H1 (cell line): ENCODE data around the gene GOLGA2. TPM values are rescaled to one million over a fixed set of nuclear protein-coding genes. Genes with fewer than 3 reads are reported as not detected.
A peak's percentile ranks its signal among the peaks of the same experiment; 100 is the strongest.

Source experiments
- CTCF ChIA-PET: fragments of 300-600 bp; sonication (Branson Sonifier 250); formaldehyde crosslinking; loops from one replicate; lab custom pipeline; 2021; ENCODE audit not compliant: partially characterized antibody; lab: Charles Lee
- POLR2A ChIA-PET: fragments of 300-600 bp; sonication (Branson Sonifier 250); formaldehyde crosslinking; loops from one replicate; lab custom pipeline; 2021; ENCODE audit warnings: inconsistent platforms; ENCODE audit not compliant: partially characterized antibody; lab: Charles Lee
- DNase-seq, 2 experiments: peaks; one replicate each; pipeline versions ENCODE4 v3.0.0 to v3.0.0-alpha.2; 2010 to 2022; ENCODE audit warnings: low spot score in 2 of 2, low read depth in 1 of 2, mixed read lengths in 1 of 2
- FAIRE-seq: peaks from 2 replicates; lab custom pipeline; 2011; peaks lifted over from hg19 to GRCh38; lab: Jason Lieb, UNC
- H2AFZ ChIP-seq: 2 replicates; pipeline ENCODE4 v1.8.1; 2012; ENCODE audit warnings: low read length, inconsistent platforms
- H2AK5ac ChIP-seq: 2 replicates; pipeline ENCODE4 v1.6.1; 2013; ENCODE audit warnings: low read depth, low read length
- H2BK120ac ChIP-seq: replicated peaks from 2 replicates; pipeline ENCODE3; 2013; ENCODE audit warnings: low read depth, low read length, inconsistent platforms
- H2BK12ac ChIP-seq: 2 replicates; pipeline ENCODE4 v1.6.1; 2013; ENCODE audit warnings: low read depth, low read length
- H2BK15ac ChIP-seq: 2 replicates; pipeline ENCODE4 v1.6.1; 2013; ENCODE audit warnings: low read length
- H2BK20ac ChIP-seq: 2 replicates; pipeline ENCODE4 v1.6.1; 2013; ENCODE audit warnings: low read length
- H2BK5ac ChIP-seq: 2 replicates; pipeline ENCODE4 v1.6.1; 2013; ENCODE audit warnings: low read depth, low read length
- H3K14ac ChIP-seq: 2 replicates; pipeline ENCODE4 v1.6.1; 2013; ENCODE audit warnings: inconsistent platforms; ENCODE audit not compliant: insufficient read length
- H3K18ac ChIP-seq: 2 replicates; pipeline ENCODE4 v1.6.1; 2013; ENCODE audit warnings: low read length; ENCODE audit errors: extremely low read depth
- H3K23ac ChIP-seq: 2 replicates; pipeline ENCODE4 v1.6.1; 2013; ENCODE audit warnings: inconsistent platforms; ENCODE audit not compliant: insufficient read length
- H3K23me2 ChIP-seq: 2 replicates; pipeline ENCODE4 v1.6.1; 2013; ENCODE audit warnings: low read depth, low read length
- H3K27ac ChIP-seq: 2 replicates; pipeline ENCODE4 v1.6.1; 2011; ENCODE audit warnings: low read depth, low read length, inconsistent platforms
- H3K27me3 ChIP-seq, 4 experiments: replicated peaks in 1 of 4; 1 replicate in 1 of 4; 2 replicates in 3 of 4; pipeline versions ENCODE4 v1.6.1 to v1.8.1; 2011 to 2013; ENCODE audit warnings: low read length in 3 of 4, mild to moderate bottlenecking in 3 of 4, inconsistent platforms in 2 of 4, mixed read lengths in 2 of 4, moderate library complexity in 1 of 4; ENCODE audit not compliant: control insufficient read depth in 3 of 4, insufficient read depth in 3 of 4; ENCODE audit errors: extremely low read depth in 1 of 4
- H3K36me3 ChIP-seq, 4 experiments: 2 replicates each; pipeline versions ENCODE4 v1.6.1 to v1.8.1; 2011 to 2013; ENCODE audit warnings: mild to moderate bottlenecking in 4 of 4, low read length in 3 of 4, moderate library complexity in 2 of 4, control low read depth in 1 of 4, inconsistent platforms in 1 of 4; ENCODE audit not compliant: insufficient read depth in 4 of 4, control insufficient read depth in 2 of 4
- H3K4ac ChIP-seq: replicated peaks from 2 replicates; pipeline ENCODE3; 2013; ENCODE audit warnings: low read length, low read depth, mixed read lengths, inconsistent platforms; ENCODE audit not compliant: insufficient read length
- H3K4me1 ChIP-seq, 4 experiments: replicated peaks in 1 of 4; 1 replicate in 1 of 4; 2 replicates in 3 of 4; pipeline versions ENCODE4 v1.6.1 to v1.8.1; 2011 to 2013; ENCODE audit warnings: low read length in 3 of 4, inconsistent platforms in 2 of 4, mixed read lengths in 1 of 4; ENCODE audit not compliant: insufficient read depth in 4 of 4, control insufficient read depth in 3 of 4
- H3K4me2 ChIP-seq, 2 experiments: 2 replicates each; pipeline versions ENCODE4 v1.6.1 to v1.8.1; 2011 to 2013; ENCODE audit warnings: low read depth in 2 of 2, low read length in 2 of 2, control low read depth in 1 of 2, inconsistent platforms in 1 of 2, mild to moderate bottlenecking in 1 of 2; ENCODE audit not compliant: insufficient read depth in 1 of 2
- H3K4me3 ChIP-seq, 4 experiments: fragments of 200-600, 300-600 bp in 1 of 4; sonication (generic), shearing (Covaris generic), sonication (Bioruptor Twin) in 1 of 4; 2 replicates each; pipeline versions ENCODE4 v1.5.1 to v1.8.1; 2011 to 2016; ENCODE audit warnings: low read length in 4 of 4, low read depth in 3 of 4, control low read depth in 2 of 4, inconsistent platforms in 2 of 4, mild to moderate bottlenecking in 2 of 4, mixed read lengths in 1 of 4, moderate library complexity in 1 of 4; ENCODE audit not compliant: insufficient read depth in 2 of 4; ENCODE audit errors: extremely low read depth in 1 of 4
- H3K56ac ChIP-seq: replicated peaks from 2 replicates; pipeline ENCODE3; 2013; ENCODE audit warnings: low read depth, mild to moderate bottlenecking, mixed read lengths, low read length, inconsistent platforms; ENCODE audit not compliant: insufficient read length
- H3K79me1 ChIP-seq: 2 replicates; pipeline ENCODE4 v1.6.1; 2013; ENCODE audit warnings: low read depth, low read length, control low read depth
- H3K79me2 ChIP-seq, 2 experiments: 2 replicates each; pipeline versions ENCODE4 v1.6.1 to v1.8.1; 2012 to 2013; ENCODE audit warnings: low read length in 2 of 2, mild to moderate bottlenecking in 2 of 2, inconsistent platforms in 1 of 2; ENCODE audit not compliant: insufficient read depth in 2 of 2, control insufficient read depth in 1 of 2
- H3K9ac ChIP-seq, 4 experiments: replicated peaks in 1 of 4; 1 replicate in 1 of 4; 2 replicates in 3 of 4; pipeline versions ENCODE4 v1.6.1 to v1.8.1; 2011 to 2013; ENCODE audit warnings: low read depth in 3 of 4, low read length in 3 of 4, control low read depth in 2 of 4, mild to moderate bottlenecking in 2 of 4, moderate library complexity in 2 of 4, inconsistent platforms in 1 of 4; ENCODE audit errors: extremely low read depth in 1 of 4
- H3K9me3 ChIP-seq, 2 experiments: 2 replicates each; pipeline versions ENCODE4 v1.6.1 to v1.8.1; 2012 to 2013; ENCODE audit warnings: mild to moderate bottlenecking in 2 of 2, moderate library complexity in 2 of 2, control low read depth in 1 of 2, inconsistent platforms in 1 of 2, low read depth in 1 of 2, low read length in 1 of 2, mixed read lengths in 1 of 2; ENCODE audit not compliant: insufficient read depth in 2 of 2
- H4K20me1 ChIP-seq, 2 experiments: replicated peaks in 1 of 2; 2 replicates each; pipeline versions ENCODE3 to v1.8.1; 2011 to 2013; ENCODE audit warnings: inconsistent platforms in 2 of 2, low read length in 2 of 2, mild to moderate bottlenecking in 1 of 2; ENCODE audit not compliant: insufficient read depth in 2 of 2, control insufficient read depth in 1 of 2
- H4K5ac ChIP-seq: 2 replicates; pipeline ENCODE4 v1.6.1; 2013; ENCODE audit warnings: low read length, low read depth, mixed read lengths, inconsistent platforms; ENCODE audit not compliant: insufficient read length
- H4K8ac ChIP-seq: 2 replicates; pipeline ENCODE4 v1.8.0; 2013; ENCODE audit warnings: mild to moderate bottlenecking, moderate library complexity, low read length, inconsistent platforms; ENCODE audit not compliant: insufficient read depth; ENCODE audit errors: extremely low read depth
- H4K91ac ChIP-seq: replicated peaks from 2 replicates; pipeline ENCODE3; 2013; ENCODE audit warnings: low read length, mixed read lengths, inconsistent platforms; ENCODE audit not compliant: insufficient read length
- EGR1 ChIP-seq: IDR thresholded peaks from 2 replicates; pipeline ENCODE4 v1.6.1; 2011; ENCODE audit warnings: low read depth, low read length, borderline replicate concordance
- FOSL1 ChIP-seq: IDR thresholded peaks from 2 replicates; pipeline ENCODE4 v1.6.1; 2011; ENCODE audit warnings: mild to moderate bottlenecking, low read depth, low read length, moderate library complexity; ENCODE audit not compliant: insufficient read depth
- POLR2AphosphoS5 ChIP-seq: IDR thresholded peaks from 2 replicates; pipeline ENCODE4 v1.6.1; 2011; ENCODE audit warnings: low read depth, low read length
- POU5F1 ChIP-seq: IDR thresholded peaks from 2 replicates; pipeline ENCODE4 v1.6.1; 2011; ENCODE audit warnings: low read depth, mild to moderate bottlenecking, low read length, moderate library complexity
- SAP30 ChIP-seq: fragments of 300-600 bp; sonication (generic); IDR thresholded peaks from 2 replicates; pipeline ENCODE4 v1.7.1; 2012; ENCODE audit warnings: low read length, moderate library complexity, mild to moderate bottlenecking, inconsistent platforms; ENCODE audit not compliant: insufficient read depth, insufficient replicate concordance
- TAF1 ChIP-seq: IDR thresholded peaks from 2 replicates; pipeline ENCODE4 v1.6.1; 2011; ENCODE audit warnings: mild to moderate bottlenecking, low read depth, low read length
- WGBS, 2 experiments: shearing (Covaris generic) in 1 of 2; methylation state at CpG; one replicate each; pipeline versions ENCODE4 v1.1.6 to v1.1.7; 2013 to 2015; ENCODE audit warnings: low lambda C conversion rate in 2 of 2, mixed read lengths in 2 of 2, inconsistent platforms in 1 of 2, low coverage in 1 of 2, missing lambda C conversion rate in 1 of 2; ENCODE audit not compliant: insufficient replicate concordance in 2 of 2, insufficient coverage in 1 of 2, insufficient read length in 1 of 2; ENCODE audit errors: extremely low coverage in 1 of 2, missing lambda C conversion rate in 1 of 2; 5-methylcytosine and 5-hydroxymethylcytosine counted together
- polyA plus RNA-seq, 7 experiments: library from polyadenylated mRNA; depleted of rRNA in 3 of 7; stranded (reverse) in 5 of 7; unstranded in 2 of 7; fragments of >200 nt in 5 of 7; fragments of 200-250 nt in 2 of 7; gene quantifications; 1 replicate in 5 of 7; 2 replicates in 1 of 7; 4 replicates in 1 of 7; pipeline versions ENCODE4 v1.2.1 to v1.2.3, GENCODE V29; 2011 to 2013; ENCODE audit warnings: missing spikeins in 2 of 7, mixed read lengths in 2 of 7
- total RNA-seq: library from RNA; stranded (reverse); fragmentation: NEBNext Ultra II Directional; extraction: Animal tissue kit (Norgen Biotek cat#: 25700); gene quantifications from 2 replicates; pipeline ENCODE4 v1.2.1, GENCODE V29; 2021
- TF ChIP-seq, protein P1 (sequence below): IDR thresholded peaks from 2 replicates; pipeline ENCODE4 v1.6.1; 2012; ENCODE audit warnings: inconsistent platforms
- TF ChIP-seq, protein P2 (sequence below): IDR thresholded peaks from 2 replicates; pipeline ENCODE4 v1.6.1; 2011; ENCODE audit warnings: low read length, improper control_type of control experiment

Gene GOLGA2
- total and polyA plus RNA-seq, 2 of the 8 experiments (the other 6 are each of a cell fraction or from before 2014, with no cell fraction given) = 13.1 to 43.6 TPM

DNA sequence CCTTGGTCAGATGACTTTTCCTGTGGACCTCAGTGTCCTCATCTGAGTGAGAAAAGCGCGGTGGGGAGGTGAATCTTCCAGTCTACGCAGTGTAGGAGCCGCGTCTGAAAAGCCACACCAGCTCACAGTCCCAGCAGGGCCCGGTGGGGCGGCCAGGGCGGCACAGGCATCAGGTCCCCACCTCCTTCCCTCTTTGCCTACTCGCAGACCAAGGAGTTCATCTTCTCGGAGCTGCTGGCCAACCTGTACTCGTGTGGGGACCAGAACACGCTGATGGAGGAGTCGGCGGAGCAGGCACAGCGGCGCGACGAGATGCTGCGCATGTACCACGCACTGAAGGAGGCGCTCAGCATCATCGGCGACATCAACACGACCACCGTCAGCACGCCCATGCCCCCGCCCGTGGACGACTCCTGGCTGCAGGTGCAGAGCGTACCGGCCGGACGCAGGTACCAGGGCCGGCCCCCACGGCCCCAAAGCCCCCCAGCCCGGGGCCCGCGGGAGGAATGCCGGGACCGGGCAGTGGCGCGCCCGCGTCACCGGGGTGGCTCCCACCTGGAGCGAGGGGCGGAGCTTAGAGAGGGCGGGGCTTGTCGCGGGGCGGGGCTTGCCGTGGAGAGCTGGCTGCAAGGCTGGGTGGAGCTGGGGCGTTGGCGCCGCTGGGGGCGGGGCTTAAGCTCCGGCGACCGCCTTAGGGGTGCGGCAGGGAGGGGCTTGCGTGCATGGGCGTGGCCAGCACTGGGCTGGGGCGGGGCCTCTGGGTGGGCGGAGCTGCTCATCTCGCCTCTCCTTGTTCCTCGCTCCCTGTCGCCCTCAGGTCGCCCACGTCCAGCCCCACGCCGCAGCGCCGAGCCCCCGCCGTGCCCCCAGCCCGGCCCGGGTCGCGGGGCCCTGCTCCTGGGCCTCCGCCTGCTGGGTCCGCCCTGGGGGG, 25.6 kb downstream of the GOLGA2 start:
- Histone ChIP-seq H3K36me3 (peaks cover 0 to 3% (median 0%) of the 10 kb centered on the region in 4 experiments; a peak in 2 of 8 replicates), H3K9me3 (no peaks in the 10 kb centered on the region), H3K23me2 (peaks cover 11% of the 10 kb centered on the region), H3K18ac (peak overlapping the region; percentile 68; the same call in 1 of the 2 replicates), H3K4ac (no peak overlapping the region), H3K23ac (no peak overlapping the region), H3K79me2 (peaks cover 0 to 7% of the 10 kb centered on the region in 2 experiments; a peak in 1 of 4 replicates), H3K4me3 (peak overlapping the region; percentile 59 to 83 (median 63)), H4K8ac (peak overlapping the region; percentile 42; the same call in 1 of the 2 replicates), H3K4me2 (peak overlapping the region; percentile 56 to 85), H2BK20ac (no peak overlapping the region), H3K27me3 (no peaks in the 10 kb centered on the region; a peak in 1 of 7 replicates), H2AK5ac (no peak overlapping the region), H2BK120ac (no peak overlapping the region), H2BK5ac (0 out of 2 replicates have a peak overlapping the region, but pooled peaks have one; percentile 32), H3K56ac (no peak overlapping the region), H4K20me1 (peaks cover 8 to 19% of the 10 kb centered on the region in 2 experiments), H4K5ac (no peak overlapping the region), H4K91ac (peak overlapping the region; percentile 40), H3K4me1 (peaks cover 7 to 10% (median 9%) of the 10 kb centered on the region in 4 experiments), H2BK12ac (no peak overlapping the region), H3K27ac (no peak overlapping the region), H3K9ac (peak overlapping the region in 3 of 4 experiments; percentile 31 to 75 (median 56); a peak in 3 of 7 replicates), H3K79me1 (peaks cover 8% of the 10 kb centered on the region), H2BK15ac (peak overlapping the region; percentile 5; the same call in 1 of the 2 replicates), H3K14ac (no peak overlapping the region), H2AFZ (no peak overlapping the region)
- WGBS, 2 experiments = 14% methylated on average over 47 of the region's 81 CpGs; no CpG with 5 or more reads in 1 of the 2 experiments
- POLR2A ChIA-PET = interaction anchor here (0.7 to 2.4 kb wide), 15 partner anchors 9 to 99 kb away, joined by 3 to 10 read pairs (median 4); partner anchors contain the start of gene BBLN
- CTCF ChIA-PET = interaction anchor here (1.0 to 2.2 kb wide), 4 partner anchors 9 to 150 kb away, joined by 3 to 13 read pairs (median 4); no protein-coding TSS in a partner anchor
- no peak for FAIRE-seq
- DNase-seq = peak; percentile 93 to 100
- TF ChIP-seq TAF1 (0 out of 2 replicates have a peak, but pooled peaks have one; percentile 41), SAP30 (no peak), POU5F1 (no peak), FOSL1 (no peak), POLR2AphosphoS5 (peak; percentile 47; the same call in 1 of the 2 replicates), EGR1 (0 out of 2 replicates have a peak, but pooled peaks have one; percentile 39)
- TF ChIP-seq, protein P1, sequence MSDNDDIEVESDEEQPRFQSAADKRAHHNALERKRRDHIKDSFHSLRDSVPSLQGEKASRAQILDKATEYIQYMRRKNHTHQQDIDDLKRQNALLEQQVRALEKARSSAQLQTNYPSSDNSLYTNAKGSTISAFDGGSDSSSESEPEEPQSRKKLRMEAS = peak; percentile 12; the same call in 1 of the 2 replicates
- TF ChIP-seq, protein P2, sequence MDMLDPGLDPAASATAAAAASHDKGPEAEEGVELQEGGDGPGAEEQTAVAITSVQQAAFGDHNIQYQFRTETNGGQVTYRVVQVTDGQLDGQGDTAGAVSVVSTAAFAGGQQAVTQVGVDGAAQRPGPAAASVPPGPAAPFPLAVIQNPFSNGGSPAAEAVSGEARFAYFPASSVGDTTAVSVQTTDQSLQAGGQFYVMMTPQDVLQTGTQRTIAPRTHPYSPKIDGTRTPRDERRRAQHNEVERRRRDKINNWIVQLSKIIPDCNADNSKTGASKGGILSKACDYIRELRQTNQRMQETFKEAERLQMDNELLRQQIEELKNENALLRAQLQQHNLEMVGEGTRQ = no peak
